HG03520 (cell line): Measurements from ENCODE around the gene ALPP.
"Not testable (repeated sequence)": the region's sequence is repeated elsewhere in the genome, so short reads cannot be mapped to it uniquely, and the experiment has no call there.

Experiments used
- ATAC-seq: cut with Tn5 transposase; IDR thresholded peaks from one replicate; pipeline ENCODE4 v1.9.1; 2021; ENCODE audit warnings: mild to moderate bottlenecking, moderate library complexity; ENCODE audit not compliant: unreplicated experiment

ALPP gene

DNA sequence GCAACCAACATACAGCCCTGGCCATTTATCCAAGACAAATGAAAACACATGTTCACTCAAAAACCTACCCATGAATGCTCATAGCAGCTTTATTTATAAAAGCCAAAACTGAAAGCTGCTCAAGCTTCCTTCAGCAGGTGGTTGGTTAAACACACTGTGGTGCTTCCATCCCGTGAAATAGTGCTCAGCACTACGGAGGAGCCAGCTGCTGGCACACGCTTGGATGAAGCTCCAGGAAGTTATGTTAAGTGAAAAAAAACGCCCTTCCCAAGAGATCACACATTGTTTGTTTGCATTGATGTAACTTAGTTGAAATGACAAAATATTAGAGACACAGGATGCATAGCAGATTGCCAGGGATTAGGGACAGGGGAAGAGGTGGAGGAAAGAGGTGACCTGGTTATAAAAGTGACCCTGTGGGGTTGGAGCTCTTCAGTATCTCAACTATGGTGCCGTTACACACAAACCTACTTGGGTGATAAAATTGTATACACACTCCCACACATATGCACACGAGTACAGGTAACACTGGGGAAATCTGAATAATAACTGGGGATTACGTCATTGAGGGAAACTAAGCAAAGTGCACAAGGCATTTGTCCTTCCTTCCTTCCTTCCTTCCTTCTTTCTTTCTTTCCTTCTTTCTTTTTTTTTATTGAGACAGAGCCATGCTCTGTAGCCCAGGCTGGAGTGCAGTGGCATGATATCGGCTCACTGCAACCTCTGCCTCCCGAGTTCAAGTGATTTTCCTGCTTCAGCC is 21.9 kb downstream of the ALPP start:
- no peak for ATAC-seq

DNA sequence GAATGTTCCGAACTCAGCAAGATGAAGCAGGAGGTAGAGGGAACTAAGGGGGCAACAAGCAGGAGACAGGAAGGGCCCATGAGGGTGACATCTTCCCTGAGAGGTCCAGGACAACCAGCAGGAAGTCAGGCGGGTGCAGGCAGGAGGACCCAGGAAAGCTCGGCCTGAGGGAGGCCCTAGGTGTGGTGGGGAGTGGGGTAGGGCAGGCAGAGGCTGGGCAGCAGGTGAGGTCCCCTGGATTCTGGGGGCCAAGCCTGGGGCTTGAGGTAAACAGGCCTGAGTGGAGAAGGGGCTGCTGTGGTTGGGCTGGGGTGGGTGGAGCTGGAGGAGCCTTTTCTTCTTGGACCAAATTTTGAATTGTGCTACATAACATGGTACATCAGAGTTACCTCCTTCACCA is 24.0 kb downstream of the ALPP start:
- ATAC-seq = no peak

DNA sequence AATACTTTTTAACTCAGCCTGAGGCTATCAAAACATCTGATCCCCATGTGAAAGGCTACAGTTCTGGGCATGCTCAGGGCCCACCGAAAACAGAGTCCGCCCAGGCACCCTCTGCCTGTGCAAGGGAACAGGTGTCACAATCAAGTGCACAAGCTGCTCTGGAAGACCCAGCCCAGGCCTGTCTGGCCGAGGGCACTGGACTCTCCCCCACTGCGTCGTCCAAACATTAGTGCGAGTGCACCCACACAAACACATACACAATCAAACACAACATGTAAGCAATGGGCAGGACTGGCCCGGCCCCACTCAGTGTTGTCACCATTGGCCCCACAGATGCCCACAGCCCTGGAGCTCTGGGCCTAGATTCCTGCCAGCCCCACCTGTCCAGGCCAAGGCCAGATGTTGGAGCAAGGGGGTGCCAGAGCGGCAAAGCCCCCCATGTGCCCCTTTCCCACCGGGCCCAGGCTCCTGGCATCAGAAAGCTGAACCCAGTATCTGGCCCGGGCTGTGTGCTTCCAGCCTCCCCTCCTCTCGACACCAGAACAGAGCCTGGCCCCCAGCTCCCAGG is 27.5 kb downstream of the ALPP start:
- no peak for ATAC-seq

DNA sequence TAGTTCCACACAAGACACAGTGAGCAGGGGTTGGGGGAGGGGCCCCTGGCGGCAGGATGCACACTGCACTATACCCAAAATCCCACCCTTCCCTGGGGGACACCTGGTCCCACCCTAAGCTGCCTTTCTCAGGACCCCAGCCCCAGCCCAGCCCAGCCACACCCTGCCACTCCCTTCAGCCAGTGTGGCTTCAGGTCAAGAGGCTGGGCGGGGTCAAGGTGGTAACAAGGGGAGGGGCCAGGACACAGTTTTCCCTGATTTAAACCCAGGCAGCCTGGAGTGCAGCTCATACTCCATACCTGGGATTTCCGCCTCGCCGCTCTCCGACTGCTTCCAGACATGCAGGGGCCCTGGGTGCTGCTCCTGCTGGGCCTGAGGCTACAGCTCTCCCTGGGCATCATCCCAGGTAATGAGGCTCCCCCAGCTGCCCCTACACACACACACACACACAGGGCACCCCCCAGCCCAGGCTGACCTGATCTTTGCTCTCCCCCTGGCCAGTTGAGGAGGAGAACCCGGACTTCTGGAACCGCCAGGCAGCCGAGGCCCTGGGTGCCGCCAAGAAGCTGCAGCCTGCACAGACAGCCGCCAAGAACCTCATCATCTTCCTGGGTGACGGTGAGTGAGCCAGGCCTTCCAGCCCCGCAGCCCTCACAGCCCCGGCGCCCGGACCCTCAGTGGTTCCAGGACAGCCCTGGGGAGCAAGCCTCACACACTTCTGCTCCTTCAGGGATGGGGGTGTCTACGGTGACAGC is 28.2 kb downstream of the ALPP start, which contains the start of gene ALPG:
TSS of gene ALPG (plus strand) at position 289 of the 755 bp plus-strand sequence. CDS start at position 340, 51 bp downstream.
- ATAC-seq = no peak

DNA sequence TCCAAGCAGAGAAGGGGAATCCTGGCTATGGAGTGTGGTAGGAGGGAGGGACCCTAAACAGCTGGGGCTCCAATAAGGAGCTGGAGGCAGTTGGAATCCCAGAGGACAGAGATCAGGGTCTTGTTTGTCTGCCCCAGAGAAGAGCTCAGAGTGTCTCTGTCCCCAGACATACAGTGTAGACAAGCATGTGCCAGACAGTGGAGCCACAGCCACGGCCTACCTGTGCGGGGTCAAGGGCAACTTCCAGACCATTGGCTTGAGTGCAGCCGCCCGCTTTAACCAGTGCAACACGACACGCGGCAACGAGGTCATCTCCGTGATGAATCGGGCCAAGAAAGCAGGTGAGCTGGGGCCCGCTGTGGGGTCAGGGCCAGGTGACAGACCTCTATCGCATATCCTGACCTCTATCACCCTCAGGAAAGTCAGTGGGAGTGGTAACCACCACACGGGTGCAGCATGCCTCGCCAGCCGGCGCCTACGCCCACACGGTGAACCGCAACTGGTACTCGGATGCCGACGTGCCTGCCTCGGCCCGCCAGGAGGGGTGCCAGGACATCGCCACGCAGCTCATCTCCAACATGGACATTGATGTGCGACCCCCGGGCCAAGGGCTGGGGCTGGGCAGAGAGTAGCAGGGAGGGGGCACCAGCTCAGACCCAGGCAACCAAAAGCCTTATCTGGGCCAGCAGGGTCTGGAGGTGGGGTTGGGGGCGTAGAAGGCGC is 29.0 kb downstream of the ALPP start:
- ATAC-seq = not testable (repeated sequence)

DNA sequence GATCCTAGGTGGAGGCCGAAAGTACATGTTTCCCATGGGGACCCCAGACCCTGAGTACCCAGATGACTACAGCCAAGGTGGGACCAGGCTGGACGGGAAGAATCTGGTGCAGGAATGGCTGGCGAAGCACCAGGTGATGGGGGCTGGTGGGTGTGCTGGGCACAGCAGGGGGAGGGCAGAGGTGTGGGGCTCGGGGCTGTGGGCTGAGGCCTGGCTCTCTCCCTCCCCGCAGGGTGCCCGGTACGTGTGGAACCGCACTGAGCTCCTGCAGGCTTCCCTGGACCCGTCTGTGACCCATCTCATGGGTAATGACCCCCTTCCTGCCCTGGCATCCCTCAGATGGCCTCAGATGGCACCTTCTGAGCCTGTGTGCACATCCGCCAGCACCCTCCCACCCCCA is 29.7 kb downstream of the ALPP start:
- ATAC-seq = not testable (repeated sequence)

DNA sequence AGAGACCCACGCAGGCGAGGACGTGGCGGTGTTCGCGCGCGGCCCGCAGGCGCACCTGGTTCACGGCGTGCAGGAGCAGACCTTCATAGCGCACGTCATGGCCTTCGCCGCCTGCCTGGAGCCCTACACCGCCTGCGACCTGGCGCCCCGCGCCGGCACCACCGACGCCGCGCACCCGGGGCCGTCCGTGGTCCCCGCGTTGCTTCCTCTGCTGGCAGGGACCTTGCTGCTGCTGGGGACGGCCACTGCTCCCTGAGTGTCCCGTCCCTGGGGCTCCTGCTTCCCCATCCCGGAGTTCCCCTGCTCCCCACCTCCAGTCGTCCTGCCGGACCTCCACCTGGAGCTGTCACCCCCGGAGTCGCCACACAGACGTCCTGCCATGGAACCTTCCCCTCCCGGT is 31.1 kb downstream of the ALPP start:
- ATAC-seq = not testable (repeated sequence)

DNA sequence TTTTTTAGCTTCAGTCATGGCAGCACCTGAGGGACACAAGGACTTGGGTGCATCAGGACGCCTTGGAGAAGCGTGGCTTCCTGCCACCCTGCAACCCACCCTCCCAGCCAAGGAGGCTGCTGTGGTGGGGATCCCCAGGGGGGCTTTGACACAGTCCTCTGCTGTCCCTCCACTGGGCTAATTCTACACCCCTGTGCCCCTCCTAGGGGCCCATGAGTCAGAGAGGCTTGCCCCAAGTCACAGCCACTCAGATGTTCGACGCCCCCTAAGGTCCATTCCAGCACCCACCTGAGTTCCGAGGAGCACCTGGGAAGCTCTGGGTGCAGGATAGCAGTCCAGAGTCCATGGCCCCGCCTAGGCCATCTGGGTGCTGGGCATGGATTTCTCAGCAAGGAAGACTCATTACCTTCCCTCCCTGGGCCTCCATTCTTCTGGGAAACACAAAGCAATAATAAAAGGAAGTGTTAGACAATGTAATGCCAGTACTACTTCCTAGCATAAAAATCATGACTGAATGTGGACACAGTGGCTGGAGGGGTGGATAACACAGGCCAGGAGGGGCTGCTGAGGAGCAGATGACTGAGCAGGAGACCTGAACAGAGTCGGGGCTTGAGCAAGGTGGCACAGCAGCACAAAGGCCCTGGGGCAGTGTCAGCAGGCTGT is 31.8 kb downstream of the ALPP start:
- no peak for ATAC-seq

DNA sequence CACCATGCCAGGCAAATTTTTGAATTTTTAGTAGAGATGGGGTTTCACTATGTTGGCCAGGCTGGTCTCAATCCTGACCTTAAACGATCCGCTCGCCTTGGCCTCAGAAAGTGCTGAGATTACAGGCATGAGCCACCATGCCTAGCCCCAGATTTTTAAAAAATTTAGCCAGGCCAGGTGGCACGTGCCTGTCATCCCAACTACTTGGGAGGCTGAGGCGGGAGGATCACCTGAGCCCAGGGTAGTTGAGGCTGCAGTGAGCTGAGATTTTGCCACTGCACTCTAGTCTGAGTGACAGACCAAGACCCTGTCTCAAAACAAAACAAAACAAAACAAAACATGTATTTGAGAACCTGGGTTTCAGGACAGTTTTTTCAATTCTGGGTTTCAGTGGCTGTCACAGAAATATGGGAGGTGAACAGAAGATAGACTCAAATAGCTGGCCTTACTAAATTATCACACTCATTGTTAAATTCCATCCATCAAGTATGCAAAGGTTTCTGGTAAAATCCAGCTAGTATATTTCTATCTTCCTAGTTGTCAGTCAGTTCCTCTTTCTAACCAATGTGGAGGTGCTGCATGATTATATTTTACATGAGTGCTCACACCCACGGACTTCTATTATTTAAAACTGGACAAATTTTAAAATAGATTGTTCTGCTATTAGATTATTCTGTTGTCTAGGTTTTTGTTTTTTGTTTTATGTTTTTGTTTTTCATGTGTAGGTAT is 33.5 kb downstream of the ALPP start:
- ATAC-seq = no peak

DNA sequence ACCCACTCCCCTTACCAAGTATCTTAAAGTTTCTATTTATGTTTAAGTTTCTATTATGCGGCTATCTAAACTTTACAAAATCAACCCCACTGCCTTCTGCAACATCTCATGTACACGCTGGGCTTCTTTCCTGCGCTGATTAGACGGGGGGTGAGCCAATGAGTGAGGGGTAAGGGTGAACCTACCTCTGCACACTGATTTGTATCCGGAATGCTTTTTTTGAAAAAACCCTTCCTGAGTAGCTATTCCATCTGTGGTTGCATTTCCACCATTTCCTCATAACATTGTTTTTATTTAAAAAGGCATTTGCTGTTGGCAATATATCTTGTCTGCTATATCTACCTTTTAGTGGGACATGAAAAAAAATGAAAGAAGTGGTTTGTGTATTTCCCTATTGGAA is 34.4 kb downstream of the ALPP start:
- no peak for ATAC-seq

DNA sequence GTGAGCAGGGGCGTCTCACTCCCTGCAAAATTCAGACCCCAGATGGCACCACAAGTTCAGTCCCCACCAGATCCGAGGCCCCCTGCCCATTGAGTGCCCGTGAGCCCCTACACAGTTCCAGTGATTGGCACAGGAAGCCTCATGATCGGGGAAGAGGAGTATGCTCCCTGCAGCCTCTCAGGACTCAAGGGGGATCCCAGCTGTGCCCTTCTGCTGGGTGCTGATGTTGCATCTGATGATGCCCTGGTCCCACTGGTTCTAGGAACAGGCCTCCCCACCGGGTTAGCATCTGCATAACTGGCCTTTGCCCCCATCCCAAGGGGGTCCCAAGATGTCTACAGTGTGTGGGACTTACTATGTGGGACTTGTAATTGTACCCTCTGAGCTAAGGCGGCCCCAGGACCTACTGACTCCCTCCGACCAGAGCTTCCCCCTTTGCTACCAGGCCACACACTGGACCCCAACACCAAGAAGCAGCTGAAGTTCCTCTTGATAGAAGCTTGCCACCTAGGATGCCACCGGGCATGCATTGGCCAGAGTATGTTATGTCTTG is 36.7 kb downstream of the ALPP start:
- ATAC-seq = no peak

DNA sequence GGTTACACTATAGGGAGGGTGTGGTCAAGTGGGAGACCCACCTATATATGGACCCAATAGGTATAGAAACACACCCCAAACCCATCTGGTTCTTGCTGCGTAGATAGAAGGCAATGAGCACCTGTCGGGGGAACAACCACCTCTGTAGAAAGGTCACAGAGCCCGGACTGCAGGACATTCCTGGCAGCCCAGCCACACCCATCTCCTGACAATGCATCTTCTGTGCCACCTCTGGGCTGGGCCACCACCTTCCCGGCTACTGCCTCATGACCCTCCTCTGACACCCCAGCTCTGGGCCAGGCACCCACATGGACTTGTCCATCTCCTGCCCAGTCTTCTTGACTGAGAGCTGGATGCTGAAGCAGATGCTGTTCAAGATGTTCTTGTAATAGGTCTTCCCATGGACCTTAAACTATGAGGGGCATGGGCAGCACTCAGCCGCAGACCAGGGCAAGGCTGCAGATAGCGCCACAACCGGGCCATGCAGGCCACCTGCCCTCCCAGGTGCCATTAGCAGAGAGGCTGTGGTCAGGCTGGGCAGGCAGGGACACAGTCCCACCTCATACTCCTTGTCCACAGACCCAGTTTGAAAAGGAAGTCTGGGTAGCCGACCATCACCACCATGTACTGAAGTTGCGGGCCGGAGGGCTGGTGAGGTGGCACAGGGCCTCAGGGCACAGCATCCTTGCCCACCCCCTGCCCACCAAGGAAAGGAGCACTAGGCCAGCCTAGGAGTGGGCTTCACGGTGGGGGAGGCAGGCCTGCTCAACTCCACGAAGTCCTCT is 37.4 kb downstream of the ALPP start:
- no peak for ATAC-seq

DNA sequence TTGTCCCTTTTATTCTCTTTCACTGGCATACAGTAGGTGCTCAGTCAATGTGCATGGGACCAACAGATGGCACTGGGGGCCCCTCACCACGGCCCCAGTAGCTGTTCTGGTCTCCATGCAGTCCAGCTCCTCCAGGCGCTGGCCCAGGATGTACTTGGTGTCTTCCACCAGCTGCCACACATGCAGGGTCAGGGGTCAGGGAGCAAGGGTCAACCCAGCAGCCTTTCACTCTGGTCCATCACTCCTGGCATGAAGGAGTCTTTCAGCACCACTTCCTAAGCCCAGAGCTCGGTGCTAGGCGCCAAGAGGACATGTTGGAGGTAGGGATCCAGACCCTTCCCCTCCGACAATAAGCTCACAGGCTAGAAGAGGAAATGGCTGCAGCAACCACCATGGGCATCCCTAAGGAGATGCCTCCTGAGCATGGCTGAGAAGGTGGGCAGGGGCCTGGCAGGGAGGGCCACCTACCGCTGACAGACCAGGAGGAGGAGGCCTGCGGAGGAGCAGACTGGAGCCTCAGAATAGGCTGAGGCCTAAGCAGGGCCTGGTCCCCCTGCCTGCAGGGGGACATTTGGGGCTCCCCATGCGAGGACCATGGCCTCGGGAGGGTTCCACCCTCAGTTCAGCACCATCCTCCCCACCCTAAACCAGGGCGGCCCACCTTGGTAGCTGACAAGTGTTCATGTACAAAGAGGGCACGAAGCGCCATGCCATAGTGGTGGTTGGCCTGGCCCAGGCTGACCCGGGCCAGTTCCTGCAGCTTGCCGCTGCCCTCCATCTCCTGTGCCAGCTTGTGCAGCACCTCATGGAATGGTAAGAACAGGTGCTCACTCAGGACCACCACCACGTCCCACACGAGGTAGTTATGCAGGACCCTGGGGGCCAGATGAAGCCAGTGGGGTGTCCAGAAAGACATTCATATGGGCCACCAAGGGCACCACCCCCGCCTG is 38.2 kb downstream of the ALPP start:
- ATAC-seq = no peak

DNA sequence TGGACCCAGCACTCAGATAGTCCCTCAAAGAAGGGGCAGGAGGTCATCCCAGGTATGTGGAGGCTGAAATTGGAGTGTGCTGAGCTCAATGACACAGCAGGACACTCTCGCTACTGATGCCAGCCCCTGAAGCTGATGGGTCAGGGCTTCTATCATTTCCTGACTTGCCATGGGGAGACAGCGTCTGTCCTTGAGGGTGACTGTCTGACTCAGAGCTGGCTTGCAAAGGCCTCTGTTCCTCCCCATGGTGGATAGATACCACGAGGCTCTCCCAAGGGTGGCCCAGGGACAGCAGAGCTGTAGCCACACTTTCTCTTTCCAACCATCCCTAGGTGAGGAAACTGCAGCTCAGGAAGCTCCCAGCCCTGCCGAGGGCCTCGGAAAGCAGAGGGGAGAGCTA is 38.9 kb downstream of the ALPP start:
- no peak for ATAC-seq

DNA sequence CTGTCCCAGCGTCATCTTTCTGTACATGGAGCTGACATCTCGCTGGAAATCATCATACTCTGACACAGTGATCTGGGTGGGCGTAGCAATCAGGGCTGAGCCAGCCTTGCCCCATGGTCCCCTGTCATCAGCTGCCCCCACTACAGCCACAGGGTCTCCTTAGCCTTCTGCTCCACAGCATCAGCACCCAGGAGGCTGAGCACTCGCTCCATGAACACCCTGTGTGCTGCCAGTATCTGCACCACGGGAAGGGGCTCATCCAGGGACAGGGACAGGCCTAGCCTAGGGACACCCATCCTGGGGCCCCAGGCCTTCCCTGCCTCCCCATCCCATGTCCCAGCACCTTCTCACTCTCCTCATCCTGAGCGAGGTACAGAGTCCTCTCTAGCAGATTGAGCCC is 39.5 kb downstream of the ALPP start:
- ATAC-seq = no peak

DNA sequence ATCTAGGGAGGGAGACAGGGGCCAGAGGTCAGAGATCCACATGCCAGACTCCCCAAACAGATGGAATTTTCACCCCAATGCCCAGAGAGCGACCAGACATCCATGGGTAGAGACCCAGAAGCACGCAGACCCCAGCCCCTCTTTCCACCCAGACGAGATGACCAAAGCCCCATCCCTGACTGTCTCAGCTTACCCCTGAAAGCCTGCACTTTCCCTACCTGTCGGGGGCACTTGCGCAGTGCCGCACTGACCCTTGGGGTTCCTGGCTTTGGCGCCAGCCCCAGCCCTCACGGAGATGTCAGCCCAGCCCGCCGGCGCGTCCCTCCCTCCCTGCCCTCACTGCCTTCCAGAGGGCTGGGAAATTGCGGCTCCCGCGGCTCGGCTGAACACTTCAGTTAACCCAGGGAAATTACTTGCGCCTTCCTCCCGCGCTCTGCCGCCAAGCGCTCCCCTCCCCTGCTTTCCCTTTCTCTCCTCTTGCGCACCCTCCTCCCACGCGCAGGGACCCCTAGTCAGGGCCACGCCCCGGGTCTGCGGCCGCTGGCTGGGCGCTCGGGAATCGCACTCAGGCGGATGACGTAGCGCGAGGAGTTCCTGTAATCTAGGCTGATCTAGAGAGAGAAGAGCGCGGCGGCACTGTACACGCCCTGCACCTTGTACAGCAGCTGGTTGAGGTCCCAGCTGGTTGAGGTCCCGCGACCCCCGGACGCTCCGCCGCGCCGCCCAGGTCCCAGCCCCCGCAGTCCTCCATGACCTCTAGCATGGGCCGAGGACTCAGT is 40.1 kb downstream of the ALPP start:
- ATAC-seq = no peak
